Gastroesophageal sphincter (tissue), 3 donors: ENCODE measurements around the gene RFX2.
"Not testable (repeated sequence)": the region's sequence is repeated elsewhere in the genome, so short reads cannot be mapped to it uniquely, and the experiment has no call there.

ENCODE experiments used
- POLR2A ChIP-seq, 2 donors: fragments of 450-650 bp; IDR thresholded peaks; one replicate each; pipeline ENCODE4 v1.6.1; 2017; ENCODE audit warnings: antibody characterized with exemption in 2 of 2, mild to moderate bottlenecking in 2 of 2, moderate library complexity in 1 of 2
- POLR2AphosphoS5 ChIP-seq: sonication (generic); formaldehyde crosslinking; IDR thresholded peaks from one replicate; pipeline ENCODE4 v1.6.1; 2017; ENCODE audit warnings: antibody characterized with exemption
- TF ChIP-seq, protein P1 (sequence below), 4 experiments: fragments of 200-600 bp in 2 of 4; fragments of 450-650 bp in 2 of 4; sonication (generic) in 1 of 4; IDR thresholded peaks; one replicate each; pipeline ENCODE4 v1.5.1; 2017 to 2019; ENCODE audit warnings: antibody characterized with exemption in 4 of 4, mild to moderate bottlenecking in 2 of 4, moderate library complexity in 2 of 4

DNA sequence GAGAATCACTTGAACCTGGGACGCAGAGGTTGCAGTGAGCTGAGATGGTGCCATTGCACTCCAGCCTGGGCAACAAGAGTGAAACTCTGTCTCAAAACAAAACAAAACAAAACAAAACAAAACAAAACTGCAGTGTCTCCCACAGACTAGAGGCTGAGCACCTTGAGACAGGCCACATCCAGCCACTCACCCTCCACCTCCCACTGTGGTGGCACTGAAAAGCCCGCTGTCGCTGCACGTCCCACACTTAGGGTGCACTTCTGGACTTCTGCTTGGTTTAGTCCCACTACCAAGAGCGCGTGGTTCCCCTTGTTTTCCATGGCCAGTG is 148.7 kb downstream of the RFX2 start:
- TF ChIP-seq, protein P1, sequence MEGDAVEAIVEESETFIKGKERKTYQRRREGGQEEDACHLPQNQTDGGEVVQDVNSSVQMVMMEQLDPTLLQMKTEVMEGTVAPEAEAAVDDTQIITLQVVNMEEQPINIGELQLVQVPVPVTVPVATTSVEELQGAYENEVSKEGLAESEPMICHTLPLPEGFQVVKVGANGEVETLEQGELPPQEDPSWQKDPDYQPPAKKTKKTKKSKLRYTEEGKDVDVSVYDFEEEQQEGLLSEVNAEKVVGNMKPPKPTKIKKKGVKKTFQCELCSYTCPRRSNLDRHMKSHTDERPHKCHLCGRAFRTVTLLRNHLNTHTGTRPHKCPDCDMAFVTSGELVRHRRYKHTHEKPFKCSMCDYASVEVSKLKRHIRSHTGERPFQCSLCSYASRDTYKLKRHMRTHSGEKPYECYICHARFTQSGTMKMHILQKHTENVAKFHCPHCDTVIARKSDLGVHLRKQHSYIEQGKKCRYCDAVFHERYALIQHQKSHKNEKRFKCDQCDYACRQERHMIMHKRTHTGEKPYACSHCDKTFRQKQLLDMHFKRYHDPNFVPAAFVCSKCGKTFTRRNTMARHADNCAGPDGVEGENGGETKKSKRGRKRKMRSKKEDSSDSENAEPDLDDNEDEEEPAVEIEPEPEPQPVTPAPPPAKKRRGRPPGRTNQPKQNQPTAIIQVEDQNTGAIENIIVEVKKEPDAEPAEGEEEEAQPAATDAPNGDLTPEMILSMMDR (IDR thresholded peaks at IDR 0.05), result not testable (repeated sequence)
- not testable (repeated sequence) for TF ChIP-seq POLR2AphosphoS5; POLR2A (IDR thresholded peaks at IDR 0.05)
